ENCODE results near the gene LYZL6. TPM values are rescaled to one million over a fixed set of nuclear protein-coding genes. Genes with fewer than 3 reads are reported as not detected.
A peak's percentile ranks its signal among the peaks of the same experiment; 100 is the strongest.
"Not testable (repeated sequence)": the region's sequence is repeated elsewhere in the genome, so short reads cannot be mapped to it uniquely, and the experiment has no call there.

Gene LYZL6
- total RNA-seq, 1 donor from 2014 or later = not detected

- DNase-seq (ENCODE audit: low spot score) = no peak
- intact Hi-C loops (cut with DNase I) = no loop called here
- no peak for ATAC-seq
These were observed 10.2 kb upstream of the LYZL6 start for GRCh38 chr17:35953720-35954119.

GRCh38 chr17:35949401-35949800 lies 5.9 kb upstream of the LYZL6 start:
- DNase-seq (ENCODE audit: low spot score) = no peak
- intact Hi-C loops (cut with DNase I) = no loop called here
- ATAC-seq = no peak

GRCh38 chr17:35948092-35948491 lies 4.6 kb upstream of the LYZL6 start:
- no peak for ATAC-seq
- intact Hi-C loops (cut with DNase I) = no loop called here

GRCh38 chr17:35947156-35947585 lies 3.7 kb upstream of the LYZL6 start:
- no peak for DNase-seq (ENCODE audit: low spot score)
- intact Hi-C loops (cut with DNase I) = no loop called here
- ATAC-seq = peak; percentile 34

More at GRCh38 chr17:35948092-35948491, 4.6 kb upstream of the LYZL6 start:
- no peak for DNase-seq (ENCODE audit: low spot score)

- ATAC-seq (no peak), DNase-seq (ENCODE audit: low spot score) (no peak)
- intact Hi-C loops (cut with DNase I) = no loop called here
These were observed 638 bp upstream of the LYZL6 start for GRCh38 chr17:35944151-35944550.

GRCh38 chr17:35942588-35943186 lies 826 bp downstream of the LYZL6 start:
- ATAC-seq (no peak), DNase-seq (ENCODE audit: low spot score) (no peak)
- intact Hi-C loops (cut with DNase I) = no loop called here

GRCh38 chr17:35938492-35938891 lies 5.0 kb downstream of the LYZL6 start:
- ATAC-seq; intact Hi-C loops (cut with DNase I); DNase-seq (ENCODE audit: low spot score): not testable (repeated sequence)

- no peak for ATAC-seq
- no peak for DNase-seq (ENCODE audit: low spot score)
- intact Hi-C loops (cut with DNase I) = no loop called here
These were observed 7.5 kb downstream of the LYZL6 start for GRCh38 chr17:35936063-35936462.

- DNase-seq (ENCODE audit: low spot score) = no peak
- ATAC-seq = no peak
- intact Hi-C loops (cut with DNase I) = no loop called here
These were observed 8.8 kb downstream of the LYZL6 start for GRCh38 chr17:35934760-35935159.

GRCh38 chr17:35932586-35932985 lies 10.9 kb downstream of the LYZL6 start:
- intact Hi-C loops (cut with DNase I) = no loop called here
- no peak for ATAC-seq

GRCh38 chr17:35931794-35932425 lies 11.6 kb downstream of the LYZL6 start:
- peak; percentile 77 for ATAC-seq
- intact Hi-C loops (cut with DNase I) = no loop called here
- peak; percentile 69 for DNase-seq (ENCODE audit: low spot score)

More at GRCh38 chr17:35932586-35932985, 10.9 kb downstream of the LYZL6 start:
- DNase-seq (ENCODE audit: low spot score) = no peak

- intact Hi-C loops (cut with DNase I) = no loop called here
- ATAC-seq (peak; percentile 92), DNase-seq (ENCODE audit: low spot score) (peak; percentile 76)
These were observed 13.1 kb downstream of the LYZL6 start, which contains the start of gene RDM1 for GRCh38 chr17:35930211-35931065. Gene RDM1 (minus strand): TSS chr17:35930773. CDS start chr17:35930727, 46 bp downstream.

- intact Hi-C loops (cut with DNase I) = no loop called here
- ATAC-seq (no peak), DNase-seq (ENCODE audit: low spot score) (no peak)
These were observed 15.8 kb downstream of the LYZL6 start for GRCh38 chr17:35927714-35928113.

GRCh38 chr17:35923609-35924114 lies 19.9 kb downstream of the LYZL6 start:
- intact Hi-C loops (cut with DNase I) = no loop called here

GRCh38 chr17:35920229-35920628 lies 23.3 kb downstream of the LYZL6 start:
- ATAC-seq = no peak

More at GRCh38 chr17:35923609-35924114, 19.9 kb downstream of the LYZL6 start:
- ATAC-seq (no peak), DNase-seq (ENCODE audit: low spot score) (no peak)

GRCh38 chr17:35918665-35919064 lies 24.8 kb downstream of the LYZL6 start:
- no peak for DNase-seq (ENCODE audit: low spot score)
- intact Hi-C loops (cut with DNase I) = no loop called here
- no peak for ATAC-seq

More at GRCh38 chr17:35920229-35920628, 23.3 kb downstream of the LYZL6 start:
- intact Hi-C loops (cut with DNase I) = no loop called here
- DNase-seq (ENCODE audit: low spot score) = no peak

- ATAC-seq (no peak), DNase-seq (ENCODE audit: low spot score) (no peak)
- intact Hi-C loops (cut with DNase I) = no loop called here
These were observed 25.8 kb downstream of the LYZL6 start for GRCh38 chr17:35917519-35918213.

- ATAC-seq = no peak
- no peak for DNase-seq (ENCODE audit: low spot score)
- intact Hi-C loops (cut with DNase I) = no loop called here
These were observed 28.2 kb downstream of the LYZL6 start for GRCh38 chr17:35915153-35915964.

All from sciatic nerve (tissue), 2 donors.